ENCODE measurements around the gene CHCHD2.

GRCh38 chr7:56092789-56093531 is 13.3 kb downstream of the CHCHD2 start, which contains the start of gene PHKG1:
- TF ChIP-seq CTCF (IDR thresholded peaks at IDR 0.05) = peak; percentile 46 to 82 (median 79)
- no peak for TF ChIP-seq POLR2A (IDR thresholded peaks at IDR 0.05)

All from right lobe of liver (tissue), 4 donors.